GM21576 (cell line): ENCODE data around the gene SORCS1.

Experiments
- ATAC-seq: cut with Tn5 transposase; IDR thresholded peaks from one replicate; pipeline ENCODE4 v1.9.1; 2021; ENCODE audit warnings: mild to moderate bottlenecking, moderate library complexity; ENCODE audit not compliant: unreplicated experiment

The SORCS1 gene

DNA sequence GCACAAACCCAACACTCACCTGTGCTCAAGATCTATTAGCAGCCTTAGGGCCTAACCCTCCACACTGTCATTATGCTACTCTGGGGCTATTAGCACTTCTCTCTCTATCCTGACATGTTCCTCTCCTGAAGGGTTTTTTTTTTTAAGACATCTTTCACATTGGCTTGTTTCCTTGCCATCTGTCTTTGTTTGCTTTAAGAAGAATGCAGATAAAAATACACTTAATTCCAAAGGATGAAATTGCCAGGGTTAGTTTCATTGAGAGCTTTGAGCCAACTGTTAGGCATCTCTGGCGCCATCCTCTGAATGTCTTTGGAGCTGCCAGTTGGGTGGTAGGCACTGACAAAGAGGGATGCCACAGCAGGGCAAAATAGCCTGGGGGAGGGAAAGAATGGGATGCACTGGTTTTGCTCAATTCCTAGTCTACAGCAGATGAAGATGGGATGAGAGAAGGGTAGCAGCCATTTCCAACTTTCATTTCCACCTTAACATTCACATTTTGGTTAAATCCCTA is 399.2 kb downstream of the SORCS1 start:
- ATAC-seq = no peak

DNA sequence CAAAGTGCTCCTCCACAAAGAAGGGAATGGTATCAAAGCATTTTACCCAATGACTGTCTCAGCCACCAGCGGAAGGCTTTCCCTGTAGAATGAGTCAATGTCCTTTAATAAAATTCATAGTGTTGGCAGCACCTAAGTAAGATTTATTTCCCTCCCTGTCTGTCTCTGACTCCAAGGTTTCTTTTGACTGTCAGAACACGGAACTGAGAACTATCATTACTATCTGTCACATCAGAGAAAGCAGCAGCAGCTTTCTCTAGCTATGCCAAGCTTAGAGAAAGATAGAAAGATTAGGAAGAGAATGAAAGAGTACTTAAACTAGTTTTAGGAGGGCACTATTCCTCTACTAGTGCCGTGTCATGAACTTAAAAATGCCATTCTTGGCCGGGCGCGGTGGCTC is 400.1 kb downstream of the SORCS1 start:
- no peak for ATAC-seq

DNA sequence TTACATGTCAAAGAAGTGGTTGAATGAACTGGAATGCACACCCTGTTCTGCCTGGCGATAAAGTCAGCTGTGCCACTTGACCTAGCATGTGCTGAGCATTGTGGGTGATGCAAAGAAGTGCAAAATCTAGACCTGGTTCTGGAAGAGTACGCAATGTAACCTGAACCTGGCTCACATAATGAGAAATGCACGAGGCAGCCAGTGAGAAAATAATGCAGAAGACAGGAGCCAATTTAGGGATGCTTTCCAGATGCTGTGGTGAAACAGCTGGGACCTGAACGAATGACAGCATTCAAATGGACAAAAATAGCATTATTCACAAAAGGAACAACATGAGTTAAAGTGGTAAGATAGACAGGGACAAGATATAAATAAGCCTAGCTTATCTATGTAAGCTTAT is 402.6 kb downstream of the SORCS1 start:
- no peak for ATAC-seq

DNA sequence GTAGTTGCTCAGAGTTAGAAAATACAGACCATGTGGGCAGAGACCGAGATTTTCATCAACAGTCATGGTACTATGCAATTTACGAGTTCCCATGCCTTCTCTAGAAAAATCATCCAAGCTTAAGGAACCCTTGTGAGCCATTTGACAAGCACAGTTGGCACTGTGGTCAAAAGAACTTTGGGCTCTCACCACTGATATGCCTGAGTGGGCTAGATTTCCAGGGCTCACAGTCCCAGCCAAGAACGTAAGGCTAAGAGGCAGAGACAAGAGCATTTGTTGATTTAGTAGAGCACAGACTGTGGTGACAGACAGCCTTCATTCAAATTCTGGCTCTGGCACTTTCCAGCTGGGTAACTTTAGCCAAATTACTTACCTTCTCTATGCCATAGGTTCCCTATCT is 407.0 kb downstream of the SORCS1 start:
- no peak for ATAC-seq

DNA sequence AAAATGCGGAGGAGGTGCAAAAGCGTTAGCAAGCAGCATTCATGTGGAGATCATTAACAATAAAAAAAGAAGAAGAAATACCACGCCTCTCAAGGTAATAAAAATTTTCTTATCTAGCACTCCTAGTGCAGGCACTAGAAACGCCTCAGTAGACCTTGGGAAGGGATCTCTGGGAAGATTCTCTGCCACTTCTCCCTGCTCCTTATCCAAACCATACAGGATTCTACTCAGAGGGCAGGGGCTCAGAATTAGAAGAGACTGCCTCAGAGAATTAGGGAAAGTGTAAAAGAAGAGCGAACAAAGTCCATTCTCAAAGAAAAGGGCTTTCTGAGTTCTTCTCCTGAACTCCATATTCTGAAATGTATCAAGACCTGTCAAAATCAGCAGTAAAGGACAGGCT is 413.4 kb downstream of the SORCS1 start:
- no peak for ATAC-seq

DNA sequence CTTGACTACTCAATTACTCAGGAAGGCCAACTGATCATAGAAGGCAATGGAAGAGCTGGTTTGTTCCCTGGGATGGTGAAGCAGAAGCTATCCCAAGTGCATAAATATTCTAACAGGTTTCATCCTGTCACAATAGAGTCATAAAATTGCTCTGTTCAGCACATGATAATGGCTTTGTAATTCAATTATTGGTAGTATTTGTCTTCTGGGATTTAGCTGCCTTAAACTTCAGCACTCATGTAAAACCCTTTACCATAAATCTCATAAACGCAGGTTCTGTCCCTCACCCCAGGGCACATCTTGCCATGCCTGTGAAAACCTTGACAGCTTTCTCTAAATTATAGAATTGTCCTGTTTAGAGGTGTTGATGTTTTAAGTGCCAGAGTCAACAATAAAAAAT is 417.6 kb downstream of the SORCS1 start:
- ATAC-seq = no peak

DNA sequence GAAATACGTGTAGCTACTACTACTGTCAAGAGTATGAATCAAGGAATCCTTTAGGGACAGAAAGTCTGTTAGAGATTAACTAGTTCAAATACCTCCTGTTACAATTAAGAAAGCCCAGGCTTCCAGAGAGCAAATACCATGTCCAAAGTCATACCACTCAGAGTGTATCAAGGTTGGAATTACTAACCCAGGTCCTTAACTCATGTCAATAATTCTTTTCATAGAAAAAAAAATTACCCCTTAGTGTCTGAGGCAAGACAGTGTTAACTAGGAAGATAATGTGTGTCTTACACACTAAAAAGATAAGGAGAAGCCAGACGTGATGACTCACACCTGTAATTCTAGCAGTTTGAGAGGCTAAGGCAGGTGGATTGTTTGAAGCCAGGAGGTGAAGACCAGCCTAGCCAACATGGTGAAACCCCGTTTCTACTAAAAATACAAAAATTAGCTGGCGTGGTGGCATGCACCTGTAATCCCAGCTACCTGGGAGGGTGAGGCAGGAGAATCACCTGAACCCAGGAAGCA is 423.4 kb downstream of the SORCS1 start:
- no peak for ATAC-seq

DNA sequence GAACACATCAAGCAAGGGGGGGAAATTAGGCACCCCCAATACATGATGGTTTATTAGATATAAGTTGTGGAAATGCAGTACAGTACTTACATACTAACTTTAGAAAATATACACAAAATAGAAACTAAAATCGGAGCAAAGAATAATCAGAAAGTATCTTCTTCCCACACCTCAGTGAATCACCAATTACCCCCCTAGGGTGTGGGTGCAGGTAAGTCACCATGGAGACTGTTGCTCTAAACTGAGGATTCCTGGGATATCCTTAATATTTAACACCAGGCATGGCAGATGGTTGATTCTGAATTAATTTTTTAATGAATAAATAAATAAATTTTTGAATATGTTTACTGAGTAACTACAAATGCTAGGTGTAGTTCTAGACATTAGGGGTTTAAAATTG is 424.4 kb downstream of the SORCS1 start:
- ATAC-seq = no peak

DNA sequence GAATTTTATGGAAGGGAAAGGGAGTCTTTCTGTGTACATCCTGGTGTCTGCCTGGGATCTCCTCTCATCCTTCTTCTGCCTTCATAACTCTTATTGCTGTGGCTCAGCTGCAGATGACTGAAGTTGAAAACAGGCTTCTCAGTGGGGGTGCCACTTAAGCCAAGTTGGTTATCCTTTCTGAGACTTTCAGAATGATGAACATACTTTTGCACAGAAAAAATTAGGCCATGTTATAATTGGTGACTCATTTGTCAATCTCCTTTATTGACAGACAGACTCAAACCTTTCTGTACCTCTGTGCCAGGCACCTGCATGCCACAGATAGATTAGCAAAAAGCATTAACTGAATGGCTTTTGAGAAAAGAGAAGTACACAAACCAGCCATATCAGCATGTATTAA is 430.3 kb downstream of the SORCS1 start:
- no peak for ATAC-seq

DNA sequence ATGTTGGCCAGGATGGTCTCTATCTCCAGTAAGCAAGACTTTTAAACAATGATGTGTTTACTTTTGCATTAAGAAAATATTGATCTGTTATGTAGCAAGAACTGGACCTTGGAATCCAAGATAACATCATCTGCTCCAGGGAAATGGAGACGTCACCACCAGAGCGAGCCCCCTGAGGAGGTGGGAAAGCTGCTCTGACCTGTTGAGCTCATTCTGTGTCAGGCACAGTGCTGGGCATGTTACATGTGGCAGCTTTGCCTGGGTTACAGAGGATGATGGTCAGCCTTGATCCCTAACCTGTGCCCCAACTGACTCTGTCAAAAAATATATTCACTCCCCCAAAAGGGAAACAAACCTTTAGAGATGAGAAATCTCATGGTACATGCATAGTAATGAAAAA is 436.3 kb downstream of the SORCS1 start:
- ATAC-seq = no peak

DNA sequence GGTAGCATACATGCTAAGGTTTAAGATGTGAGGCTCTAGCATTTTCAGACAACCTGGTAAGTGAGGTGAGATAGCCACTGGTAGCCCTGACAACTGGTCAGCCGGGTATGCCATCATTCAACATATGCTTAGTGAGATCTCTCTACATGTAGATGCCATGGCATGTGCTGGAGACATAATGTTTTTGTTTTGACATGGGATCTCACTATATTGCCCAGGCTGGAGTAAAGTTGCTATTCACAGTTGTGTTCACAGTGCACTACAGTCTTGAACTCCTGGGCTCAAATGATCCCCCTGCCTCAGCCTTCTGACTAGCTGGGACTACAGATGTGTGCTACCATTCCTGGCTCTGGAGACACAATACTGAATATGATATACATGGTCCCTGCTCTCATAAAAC is 437.3 kb downstream of the SORCS1 start:
- no peak for ATAC-seq

DNA sequence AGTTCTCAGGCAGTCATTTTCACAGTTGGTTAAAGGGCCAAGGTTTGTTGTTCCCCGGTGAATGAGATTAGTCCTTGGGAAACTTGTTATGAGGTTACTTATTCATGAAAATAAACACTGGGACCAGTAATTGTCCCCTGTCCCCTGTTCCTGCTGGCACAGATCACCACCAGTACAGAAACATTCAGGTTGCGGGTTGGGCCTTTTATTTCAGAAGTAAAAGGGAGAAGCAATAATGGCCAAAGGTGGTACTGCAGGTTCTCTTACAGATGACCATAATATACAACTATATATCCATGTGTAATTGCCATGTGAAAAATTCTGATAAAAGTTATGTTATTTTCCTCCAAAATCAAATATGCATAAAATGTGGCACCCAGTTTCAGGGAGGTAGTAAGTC is 442.0 kb downstream of the SORCS1 start:
- no peak for ATAC-seq

DNA sequence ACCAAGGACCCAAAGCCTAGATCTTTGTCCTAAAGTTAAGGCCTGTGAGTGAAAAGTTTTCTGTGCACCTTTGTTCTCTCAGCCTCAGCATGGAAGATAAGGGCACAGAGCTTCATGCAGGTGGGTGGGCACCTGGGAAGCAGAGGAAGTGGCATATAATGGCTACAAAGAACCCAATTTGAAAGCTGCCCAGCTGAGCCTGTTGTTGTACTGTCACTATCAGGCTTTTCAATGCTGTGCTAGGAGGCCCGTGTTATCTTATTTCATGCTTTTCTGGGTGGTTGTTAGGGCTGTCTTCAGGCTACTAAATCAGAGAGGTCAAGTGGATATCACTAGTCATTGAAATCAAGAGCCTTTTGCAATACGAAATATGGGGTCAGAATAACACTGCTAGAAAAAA is 443.8 kb downstream of the SORCS1 start:
- no peak for ATAC-seq

DNA sequence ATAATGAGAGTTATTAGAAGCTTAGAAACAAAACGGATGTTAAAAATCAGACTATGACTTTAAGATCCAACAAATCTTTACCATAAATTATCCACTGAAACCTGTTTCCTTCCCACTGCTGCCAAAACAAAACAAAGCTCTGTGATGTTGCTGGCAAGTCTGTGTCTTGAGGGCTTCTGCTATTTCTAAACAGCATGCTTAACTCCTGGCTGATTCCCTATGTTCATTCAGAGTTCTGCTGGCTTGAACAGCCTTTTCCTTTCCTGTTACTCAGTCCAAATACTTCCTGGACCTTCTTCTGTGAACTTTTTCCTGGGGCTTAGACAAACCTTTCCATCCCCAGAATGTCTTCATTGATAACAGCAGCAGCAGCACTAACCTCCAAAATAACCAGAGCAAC is 448.1 kb downstream of the SORCS1 start:
- no peak for ATAC-seq

DNA sequence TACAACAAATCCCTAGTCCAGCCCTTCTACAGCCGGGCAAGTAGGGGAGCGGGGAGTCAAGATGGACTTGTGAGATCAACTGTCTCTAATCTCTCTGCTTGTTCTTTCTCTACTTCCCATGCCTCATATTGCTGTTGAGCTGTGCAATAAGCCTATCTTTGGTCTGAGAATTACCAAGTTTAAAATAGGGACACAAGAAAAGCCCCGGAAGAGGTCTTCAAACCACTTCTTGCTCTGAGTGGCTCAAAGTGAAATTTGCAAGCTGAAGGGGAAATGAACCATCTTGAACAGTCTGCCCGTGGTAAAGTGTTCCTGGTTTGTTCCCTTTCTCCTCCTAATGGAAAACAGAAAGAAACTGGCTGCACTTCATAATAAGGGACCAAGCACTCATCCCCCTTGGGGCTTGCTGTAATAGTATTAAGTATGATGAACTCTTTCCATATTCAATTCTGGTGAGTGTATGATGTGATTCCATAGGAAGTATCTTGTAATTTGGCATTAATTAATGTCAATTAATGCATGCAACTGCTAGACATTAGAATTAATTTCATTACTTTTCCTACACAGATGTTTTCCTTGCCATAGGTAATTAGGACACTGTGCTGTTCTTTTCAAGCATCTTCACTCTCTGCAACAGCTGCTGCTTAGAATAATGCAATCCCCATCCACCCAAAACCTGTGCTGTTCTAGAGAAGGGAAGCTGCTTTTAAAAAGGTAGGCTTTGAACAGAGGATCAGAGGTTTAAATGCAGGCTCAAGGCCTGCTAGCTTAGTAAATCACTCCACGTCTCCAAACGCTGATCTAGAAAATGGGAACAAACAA is 449.6 kb downstream of the SORCS1 start:
- no peak for ATAC-seq

DNA sequence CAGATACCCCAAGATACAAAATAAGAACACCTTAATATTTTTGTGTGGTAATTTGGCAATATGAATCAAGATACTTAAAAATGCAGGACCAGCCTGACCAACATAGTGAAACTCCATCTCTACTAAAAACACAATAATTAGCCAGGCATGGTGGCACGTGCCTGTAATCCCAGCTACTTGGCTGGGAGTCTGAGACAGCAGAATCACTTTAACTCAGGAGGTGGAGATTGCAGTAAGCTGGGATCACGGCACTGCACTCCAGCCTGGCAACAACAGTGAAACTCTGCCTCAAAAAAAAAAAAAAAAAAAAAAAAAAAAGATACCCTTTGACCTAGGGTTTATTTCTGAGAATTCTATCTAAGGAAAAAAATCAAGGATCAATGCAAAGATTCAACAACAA is 450.7 kb downstream of the SORCS1 start:
- no peak for ATAC-seq

DNA sequence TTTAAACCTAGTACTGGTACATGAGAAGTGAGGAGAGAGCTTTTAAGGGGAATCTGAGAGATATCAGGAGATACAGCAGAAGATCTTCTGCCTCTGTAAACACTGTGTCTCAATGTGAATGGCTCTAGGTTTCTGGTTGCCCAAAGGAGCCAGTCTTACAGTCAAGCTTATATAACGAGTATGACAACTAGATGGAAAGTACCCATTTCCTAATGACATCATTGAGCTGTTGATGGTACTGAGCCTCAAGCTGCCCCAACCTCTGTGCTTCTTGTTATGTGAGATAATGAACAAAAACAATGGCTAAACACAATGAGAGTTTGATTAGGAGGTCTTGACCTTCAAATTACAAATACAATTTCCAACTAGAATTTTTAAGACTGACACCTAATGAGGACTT is 451.5 kb downstream of the SORCS1 start:
- no peak for ATAC-seq

DNA sequence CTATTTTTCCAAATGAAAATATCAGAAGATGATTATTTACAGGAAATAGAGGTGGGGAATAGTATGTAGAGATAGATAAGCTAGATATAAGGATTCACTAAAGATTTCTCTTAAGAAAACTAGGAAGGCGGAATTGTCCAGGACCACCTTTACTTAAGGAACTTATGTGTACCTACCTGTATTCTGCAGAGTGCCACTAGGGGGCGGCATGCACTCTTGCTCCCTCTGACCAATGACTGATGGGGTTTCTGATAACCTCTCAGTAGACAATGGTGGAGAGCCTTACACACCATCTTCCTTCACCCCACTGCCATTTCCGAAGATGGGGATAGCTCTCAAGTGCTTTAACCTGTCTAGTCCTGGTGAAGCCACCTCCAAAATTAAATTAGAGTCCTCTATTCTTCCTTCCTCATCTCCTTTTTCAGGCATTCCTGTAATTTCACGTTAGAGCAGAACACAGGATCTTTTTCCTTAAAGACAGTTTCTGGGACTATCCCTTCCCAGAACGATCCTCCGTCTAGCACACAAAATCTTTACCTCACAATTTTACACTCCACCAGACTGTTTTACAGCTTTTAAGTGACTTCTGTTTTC is 453.1 kb downstream of the SORCS1 start:
- ATAC-seq = peak; percentile 83

DNA sequence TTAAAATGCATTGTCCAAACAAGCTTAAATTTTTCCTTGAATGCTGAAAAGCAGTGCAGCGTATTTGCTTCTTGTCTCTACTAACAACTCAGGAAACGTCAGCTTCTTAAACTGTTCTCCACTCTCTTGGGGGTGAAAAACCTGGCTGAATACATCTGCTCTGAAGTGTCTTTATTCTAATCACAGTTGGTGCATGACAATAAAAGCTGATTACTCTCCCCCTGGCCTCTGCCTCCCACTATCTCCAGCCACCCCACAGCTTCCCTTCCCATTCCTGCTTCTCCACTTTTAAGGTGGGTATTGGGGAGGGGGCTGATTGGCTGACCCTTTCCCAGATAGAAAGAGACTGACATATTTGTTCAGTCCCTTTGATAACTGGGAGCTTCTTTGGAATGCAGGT is 456.0 kb downstream of the SORCS1 start:
- ATAC-seq = no peak

DNA sequence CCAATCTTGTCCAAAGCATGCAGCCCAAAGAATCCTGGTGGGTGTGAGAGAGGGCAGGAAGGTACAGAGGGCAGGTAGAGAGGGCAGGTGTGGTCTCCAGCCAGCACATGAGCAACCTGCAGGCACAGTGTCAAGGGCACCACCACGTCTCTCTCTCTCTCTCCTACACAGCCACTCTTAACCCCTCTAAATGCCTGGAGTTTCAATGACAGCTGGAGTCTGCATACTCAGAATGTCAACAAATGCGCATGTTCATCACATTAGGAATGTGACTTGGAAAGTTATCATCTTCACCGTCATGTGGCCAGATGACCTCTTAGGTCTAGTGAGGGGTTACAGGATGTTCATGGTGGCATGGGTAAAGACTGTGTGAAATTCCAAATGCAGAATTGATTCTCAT is 456.8 kb downstream of the SORCS1 start:
- ATAC-seq = no peak

DNA sequence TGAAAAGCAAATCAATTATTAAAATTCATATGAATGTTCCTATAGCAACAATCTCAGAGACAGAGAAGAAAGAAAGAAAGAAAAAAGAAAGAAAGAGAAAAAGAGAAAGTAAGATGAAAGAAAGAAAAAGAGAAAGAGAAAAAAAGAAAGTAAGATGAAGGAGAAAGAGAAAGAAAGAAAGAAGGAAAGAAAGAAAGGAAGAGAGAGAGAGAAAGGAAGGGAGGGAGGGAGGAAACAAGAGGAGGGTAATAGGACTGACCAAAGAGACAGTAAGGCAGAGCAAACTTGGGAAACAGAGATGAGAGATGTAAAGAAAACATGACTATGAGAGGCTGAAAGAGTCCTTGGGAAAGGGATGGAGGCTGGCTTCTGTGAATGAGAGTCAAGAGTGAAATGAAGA is 458.4 kb downstream of the SORCS1 start:
- ATAC-seq = no peak

DNA sequence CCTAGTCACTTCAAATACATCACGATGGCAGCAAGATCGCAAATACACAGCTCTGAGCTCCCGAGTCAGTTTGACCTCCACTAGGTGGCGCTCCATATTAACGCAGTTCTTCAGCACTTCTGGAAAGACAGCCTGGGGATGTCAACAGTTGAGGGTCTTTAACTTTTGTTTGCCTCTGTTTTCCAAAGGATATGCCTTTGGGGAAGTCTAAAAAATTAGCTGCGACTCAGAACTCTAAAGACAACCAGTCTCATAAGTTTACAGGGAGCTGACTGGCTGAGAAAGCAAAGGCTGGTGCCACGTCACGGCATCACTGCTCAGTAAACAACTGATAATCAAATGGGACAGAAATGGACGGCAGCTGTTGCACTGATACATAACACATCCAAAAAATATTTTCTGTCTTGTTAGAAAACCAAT is 458.8 kb downstream of the SORCS1 start:
- ATAC-seq = peak; percentile 68
